Neuronal stem cell (in vitro differentiated cells): ENCODE results near the gene THUMPD3.
A peak's percentile ranks its signal among the peaks of the same experiment; 100 is the strongest.

Experiments
- DNase-seq: peaks from one replicate; pipeline ENCODE4 v3.0.0-alpha.2; 2013; ENCODE audit warnings: low spot score
- H2AFZ ChIP-seq: one replicate; pipeline ENCODE4 v1.6.1; 2013; ENCODE audit warnings: mild to moderate bottlenecking, low read length, inconsistent platforms
- H2AK5ac ChIP-seq: 2 replicates; pipeline ENCODE4 v1.6.1; 2013; ENCODE audit warnings: low read depth, mild to moderate bottlenecking, inconsistent platforms, low read length, moderate library complexity, mixed read lengths
- H2BK120ac ChIP-seq: 2 replicates; pipeline ENCODE4 v1.6.1; 2013; ENCODE audit warnings: low read depth, mild to moderate bottlenecking, inconsistent platforms, low read length, moderate library complexity, mixed read lengths
- H2BK12ac ChIP-seq: one replicate; pipeline ENCODE4 v1.6.1; 2013; ENCODE audit warnings: low read length, inconsistent platforms
- H2BK15ac ChIP-seq: 2 replicates; pipeline ENCODE4 v1.6.1; 2013; ENCODE audit warnings: mild to moderate bottlenecking, low read length, inconsistent platforms, mixed read lengths
- H2BK5ac ChIP-seq: one replicate; pipeline ENCODE4 v1.6.1; 2013; ENCODE audit warnings: inconsistent platforms, mild to moderate bottlenecking, low read length, moderate library complexity
- H3K14ac ChIP-seq: one replicate; pipeline ENCODE4 v1.6.1; 2013; ENCODE audit warnings: low read length, inconsistent platforms
- H3K18ac ChIP-seq: 2 replicates; pipeline ENCODE4 v1.6.1; 2013; ENCODE audit warnings: low read length, inconsistent platforms
- H3K23ac ChIP-seq: 2 replicates; pipeline ENCODE4 v1.6.1; 2013; ENCODE audit warnings: low read depth, mild to moderate bottlenecking, mixed read lengths, low read length, inconsistent platforms; ENCODE audit not compliant: poor library complexity
- H3K27ac ChIP-seq: replicated peaks from 3 replicates; pipeline ENCODE4 v1.5.1; 2013; ENCODE audit warnings: low read length, inconsistent platforms
- H3K27me3 ChIP-seq, 3 experiments: 2 replicates each; pipeline ENCODE4 v1.6.1; 2013; ENCODE audit warnings: low read length in 3 of 3, mild to moderate bottlenecking in 2 of 3, inconsistent platforms in 1 of 3, low read depth in 1 of 3, mixed read lengths in 1 of 3, moderate library complexity in 1 of 3; ENCODE audit not compliant: control insufficient read depth in 3 of 3, insufficient read depth in 3 of 3
- H3K36me3 ChIP-seq, 2 donors: replicated peaks in 1 of 2; 2 replicates each; pipeline ENCODE4 v1.6.1; 2013; ENCODE audit warnings: low read length in 2 of 2; ENCODE audit not compliant: control insufficient read depth in 2 of 2, insufficient read depth in 2 of 2
- H3K4ac ChIP-seq: 2 replicates; pipeline ENCODE4 v1.6.1; 2013; ENCODE audit warnings: inconsistent platforms, mild to moderate bottlenecking, low read length, moderate library complexity
- H3K4me1 ChIP-seq, 2 donors: 1 replicate in 1 of 2; 2 replicates in 1 of 2; pipeline ENCODE4 v1.6.1; 2013; ENCODE audit warnings: low read length in 2 of 2, low read depth in 1 of 2; ENCODE audit not compliant: control insufficient read depth in 2 of 2, insufficient read depth in 1 of 2
- H3K4me2 ChIP-seq: one replicate; pipeline ENCODE4 v1.6.1; 2013; ENCODE audit warnings: mild to moderate bottlenecking, low read length, inconsistent platforms; ENCODE audit not compliant: insufficient read depth, poor library complexity, severe bottlenecking
- H3K4me3 ChIP-seq, 2 donors: 2 replicates each; pipeline ENCODE4 v1.5.1; 2013; ENCODE audit warnings: low read length in 2 of 2, mild to moderate bottlenecking in 2 of 2, inconsistent platforms in 1 of 2, moderate library complexity in 1 of 2
- H3K79me1 ChIP-seq: one replicate; pipeline ENCODE4 v1.6.1; 2013; ENCODE audit warnings: low read depth, mild to moderate bottlenecking, inconsistent platforms, low read length, moderate library complexity
- H3K9ac ChIP-seq: one replicate; pipeline ENCODE4 v1.6.1; 2013; ENCODE audit warnings: mild to moderate bottlenecking, low read depth, low read length, inconsistent platforms; ENCODE audit not compliant: poor library complexity
- H3K9me3 ChIP-seq, 2 donors: replicated peaks in 1 of 2; 2 replicates each; pipeline versions ENCODE3 to v1.6.1; 2013; ENCODE audit warnings: low read length in 2 of 2, mild to moderate bottlenecking in 2 of 2, inconsistent platforms in 1 of 2, low read depth in 1 of 2, mixed read lengths in 1 of 2, moderate library complexity in 1 of 2; ENCODE audit not compliant: control insufficient read depth in 2 of 2, insufficient read depth in 1 of 2
- H4K8ac ChIP-seq: one replicate; pipeline ENCODE4 v1.6.1; 2013; ENCODE audit warnings: low read depth, mild to moderate bottlenecking, inconsistent platforms, low read length, moderate library complexity
- H4K91ac ChIP-seq: one replicate; pipeline ENCODE4 v1.6.1; 2013; ENCODE audit warnings: low read length, low read depth, mild to moderate bottlenecking, inconsistent platforms; ENCODE audit not compliant: poor library complexity
- WGBS, 2 donors: extraction: QIAGEN DNeasy Blood & Tissue Kit; methylation state at CpG; one replicate each; pipeline ENCODE4 v1.1.7; 2013; ENCODE audit warnings: missing lambda C conversion rate in 2 of 2, mixed read lengths in 1 of 2; ENCODE audit not compliant: insufficient read length in 2 of 2, insufficient replicate concordance in 1 of 2; ENCODE audit errors: extremely low coverage in 2 of 2; 5-methylcytosine and 5-hydroxymethylcytosine counted together

The THUMPD3 gene

GRCh38 chr3:9361691-9362388 is 1.0 kb upstream of the THUMPD3 start:
- no CpG with 5 or more reads among the region's 5 CpGs for WGBS, 2 donors
- Histone ChIP-seq H3K14ac (no peak overlapping the region), H4K91ac (no peak overlapping the region), H3K4ac (no peak overlapping the region), H3K9me3 (no peaks in the 10 kb centered on the region), H2BK120ac (no peak overlapping the region), H2BK15ac (no peak overlapping the region), H2AFZ (peak overlapping the region; percentile 3), H3K23ac (no peak overlapping the region), H3K36me3 (peaks cover 0 to 5% of the 10 kb centered on the region in 2 donors), H3K79me1 (peaks cover 1% of the 10 kb centered on the region), H3K4me1 (no peaks in the 10 kb centered on the region), H3K4me3 (no peak overlapping the region), H2AK5ac (no peak overlapping the region), H2BK12ac (no peak overlapping the region), H3K27me3 (no peaks in the 10 kb centered on the region), H3K4me2 (no peak overlapping the region), H4K8ac (no peak overlapping the region), H3K27ac (no peak overlapping the region), H2BK5ac (no peak overlapping the region), H3K18ac (no peak overlapping the region), H3K9ac (no peak overlapping the region)
- DNase-seq, result no peak

GRCh38 chr3:9369508-9369907 is 6.7 kb downstream of the THUMPD3 start:
- no peak overlapping the region for H3K18ac ChIP-seq
- H3K36me3 ChIP-seq, result peaks cover 0 to 21% of the 10 kb centered on the region in 2 donors

GRCh38 chr3:9373465-9373864 is 10.6 kb downstream of the THUMPD3 start:
- Histone ChIP-seq H3K14ac (no peak overlapping the region), H3K27me3 (no peaks in the 10 kb centered on the region), H3K36me3 (peaks cover 0 to 23% of the 10 kb centered on the region in 2 donors), H3K23ac (no peak overlapping the region), H3K9ac (no peak overlapping the region), H3K9me3 (no peaks in the 10 kb centered on the region), H3K4me1 (peaks cover 0 to 2% of the 10 kb centered on the region in 2 donors), H2BK120ac (no peak overlapping the region), H2BK5ac (no peak overlapping the region), H4K91ac (no peak overlapping the region), H2BK15ac (no peak overlapping the region), H3K4me2 (no peak overlapping the region), H3K18ac (no peak overlapping the region), H3K4me3 (no peak overlapping the region), H3K4ac (no peak overlapping the region), H2AFZ (no peak overlapping the region), H3K27ac (no peak overlapping the region), H3K79me1 (peaks cover 2% of the 10 kb centered on the region), H2AK5ac (no peak overlapping the region), H4K8ac (no peak overlapping the region), H2BK12ac (no peak overlapping the region)
- DNase-seq, result no peak
- WGBS, 2 donors, result no CpG with 5 or more reads among the region's 3 CpGs

More at GRCh38 chr3:9369508-9369907, 6.7 kb downstream of the THUMPD3 start:
- Histone ChIP-seq H2BK15ac (no peak overlapping the region), H3K27me3 (no peaks in the 10 kb centered on the region), H3K4ac (no peak overlapping the region), H3K23ac (no peak overlapping the region), H3K4me3 (no peak overlapping the region), H3K4me1 (no peaks in the 10 kb centered on the region), H3K79me1 (no peaks in the 10 kb centered on the region), H2BK12ac (no peak overlapping the region), H4K8ac (no peak overlapping the region), H2AK5ac (no peak overlapping the region), H3K9me3 (no peaks in the 10 kb centered on the region), H4K91ac (no peak overlapping the region), H2BK120ac (no peak overlapping the region), H3K14ac (no peak overlapping the region), H3K4me2 (no peak overlapping the region), H2BK5ac (no peak overlapping the region), H3K9ac (no peak overlapping the region), H2AFZ (no peak overlapping the region), H3K27ac (no peak overlapping the region)
- WGBS, 2 donors, result no CpG with 5 or more reads among the region's 1 CpG
- no peak for DNase-seq

DNA sequence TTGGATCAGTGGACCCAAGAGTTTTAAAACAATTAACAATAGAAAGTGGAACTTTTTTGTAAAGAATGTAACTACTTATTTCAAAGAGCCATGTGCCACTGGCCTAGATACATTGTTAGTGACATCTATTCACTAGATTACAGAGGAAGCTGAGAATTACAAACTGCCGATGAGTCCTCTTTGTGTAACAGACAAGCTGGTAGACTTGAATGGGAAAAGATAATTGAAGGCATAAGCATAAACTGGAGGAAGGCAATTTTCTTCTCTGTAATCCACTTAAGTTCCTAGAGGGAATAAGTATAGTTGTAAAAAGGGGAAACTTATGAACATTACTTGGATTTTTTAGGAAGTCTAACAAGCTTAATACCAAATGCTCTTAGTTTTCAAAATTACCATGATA is 15.1 kb downstream of the THUMPD3 start:
- DNase-seq, result no peak
- Histone ChIP-seq H3K79me1 (peaks cover 2% of the 10 kb centered on the region), H2BK120ac (no peak overlapping the region), H3K27ac (no peak overlapping the region), H3K14ac (no peak overlapping the region), H3K9me3 (no peaks in the 10 kb centered on the region), H3K4me2 (no peak overlapping the region), H2AK5ac (no peak overlapping the region), H3K23ac (no peak overlapping the region), H2AFZ (no peak overlapping the region), H3K4me3 (no peak overlapping the region), H3K4me1 (peaks cover 0 to 2% of the 10 kb centered on the region in 2 donors), H3K27me3 (no peaks in the 10 kb centered on the region), H4K91ac (no peak overlapping the region), H3K36me3 (peaks cover 0 to 20% of the 10 kb centered on the region in 2 donors), H3K18ac (no peak overlapping the region), H3K4ac (no peak overlapping the region), H2BK5ac (no peak overlapping the region), H3K9ac (no peak overlapping the region), H4K8ac (no peak overlapping the region), H2BK15ac (no peak overlapping the region), H2BK12ac (no peak overlapping the region)
- no CpG with 5 or more reads among the region's 1 CpG for WGBS, 2 donors
